A673 (cell line): Measurements from ENCODE around the gene USF3.

Experiments
- CTCF ChIP-seq: fragments of 300-800, 200-600 bp; sonication (generic); conservative IDR thresholded peaks from 2 replicates; pipeline ENCODE4 v1.5.1; 2017; ENCODE audit warnings: low read depth, mild to moderate bottlenecking, antibody characterized with exemption, low read length, moderate library complexity, mixed read lengths
- EZH2 ChIP-seq: fragments of 200-600 bp; sonication (generic); IDR thresholded peaks from 2 replicates; pipeline ENCODE4 v1.6.1; 2017; ENCODE audit warnings: borderline replicate concordance, low read depth, mild to moderate bottlenecking, mixed read lengths, antibody characterized with exemption, low read length; ENCODE audit not compliant: poor library complexity, severe bottlenecking

GRCh38 chr3:113741086-113741485 is 44.6 kb upstream of the USF3 start:
- TF ChIP-seq CTCF, result no peak
- no peak for TF ChIP-seq EZH2
